Smooth muscle cell of the brain vasculature (primary cell): Measurements from ENCODE around the gene MPND.
A peak's percentile ranks its signal among the peaks of the same experiment; 100 is the strongest.
"Not testable (repeated sequence)": the region's sequence is repeated elsewhere in the genome, so short reads cannot be mapped to it uniquely, and the experiment has no call there.

Source experiments
- DNase-seq: peaks from one replicate; pipeline ENCODE4 v3.0.0-alpha.2; 2012; ENCODE audit warnings: low read depth, low spot score

The MPND gene

GRCh38 chr19:4320419-4320818 lies 22.9 kb upstream of the MPND start:
- no peak for DNase-seq

- DNase-seq = no peak
These were observed 20.3 kb upstream of the MPND start for GRCh38 chr19:4322942-4323665.

- no peak for DNase-seq
These were observed 19.7 kb upstream of the MPND start for GRCh38 chr19:4323692-4324091.

- DNase-seq = no peak
These were observed 19.1 kb upstream of the MPND start for GRCh38 chr19:4324228-4324627.

- no peak for DNase-seq
These were observed 17.0 kb upstream of the MPND start for GRCh38 chr19:4326215-4326836.

GRCh38 chr19:4326837-4327251 lies 16.5 kb upstream of the MPND start:
- no peak for DNase-seq

GRCh38 chr19:4327252-4327876 lies 16.0 kb upstream of the MPND start:
- no peak for DNase-seq

- DNase-seq = no peak
These were observed 15.5 kb upstream of the MPND start for GRCh38 chr19:4327877-4328242.

- peak; percentile 91 for DNase-seq
These were observed 14.9 kb upstream of the MPND start for GRCh38 chr19:4328243-4328990.

GRCh38 chr19:4328991-4329681 lies 14.2 kb upstream of the MPND start:
- DNase-seq = not testable (repeated sequence)

GRCh38 chr19:4329858-4330257 lies 13.5 kb upstream of the MPND start:
- DNase-seq = no peak

- DNase-seq = no peak
These were observed 8.3 kb upstream of the MPND start for GRCh38 chr19:4334929-4335570.

- no peak for DNase-seq
These were observed 5.4 kb upstream of the MPND start for GRCh38 chr19:4337906-4338440.

GRCh38 chr19:4338441-4339355 lies 4.7 kb upstream of the MPND start, which contains the start of gene STAP2:
STAP2 (minus strand) TSS chr19:4338827; CDS start chr19:4338753, 74 bp downstream.
- DNase-seq = no peak

GRCh38 chr19:4342314-4342614 lies 1.1 kb upstream of the MPND start:
- no peak for DNase-seq

GRCh38 chr19:4342615-4343369 lies 570 bp upstream of the MPND start:
- peak; percentile 100 for DNase-seq

GRCh38 chr19:4345342-4346019 lies 2.1 kb downstream of the MPND start:
- DNase-seq = no peak

GRCh38 chr19:4346020-4346383 lies 2.6 kb downstream of the MPND start:
- no peak for DNase-seq

- no peak for DNase-seq
These were observed 4.2 kb downstream of the MPND start for GRCh38 chr19:4347521-4347920.
